ENCODE results near the gene HOTAIR.

Gene HOTAIR

DNA sequence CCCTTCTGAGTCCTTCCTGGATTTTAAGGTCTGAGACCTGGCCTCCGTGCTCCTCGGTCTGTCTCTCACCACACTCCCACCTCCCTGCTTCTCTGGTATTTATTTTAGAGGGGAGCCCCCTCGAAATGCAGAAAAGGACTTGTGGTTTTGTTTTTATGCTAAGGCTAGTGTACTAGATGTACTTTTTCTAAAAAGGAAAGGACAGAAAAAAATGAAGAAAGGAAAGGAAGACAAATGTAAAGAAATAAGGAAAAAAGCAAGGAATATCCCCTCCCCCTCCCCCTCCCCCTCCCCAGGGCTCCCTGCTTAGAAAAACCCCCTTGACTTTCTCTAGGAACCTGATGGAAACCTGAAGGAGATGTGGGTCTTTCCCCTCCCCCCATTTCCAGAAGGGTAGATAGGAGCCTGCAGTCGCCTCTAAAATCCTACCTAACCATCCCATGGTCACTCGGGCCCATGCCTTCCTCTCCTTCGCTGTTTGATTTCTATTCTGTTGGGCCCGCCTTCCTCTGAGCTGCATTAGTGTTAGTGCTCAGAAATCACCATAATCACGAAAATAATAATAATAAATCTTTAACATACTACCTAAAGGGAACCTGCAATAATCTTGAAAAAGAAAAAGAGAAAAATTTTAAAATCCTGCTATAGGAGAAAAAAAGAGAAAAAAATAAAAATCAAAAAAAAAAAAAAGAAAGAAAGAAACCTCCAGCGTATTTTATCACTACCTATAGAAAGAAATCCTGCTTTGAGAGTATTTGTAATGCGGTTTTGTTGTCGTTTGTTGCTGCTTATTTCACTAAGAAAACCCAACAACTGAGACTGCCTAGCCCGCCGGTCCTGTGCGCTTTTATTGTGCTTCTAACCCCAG lies 37.1 kb upstream of the HOTAIR start:
- DNase-seq (ENCODE audit: low spot score), result no peak

DNA sequence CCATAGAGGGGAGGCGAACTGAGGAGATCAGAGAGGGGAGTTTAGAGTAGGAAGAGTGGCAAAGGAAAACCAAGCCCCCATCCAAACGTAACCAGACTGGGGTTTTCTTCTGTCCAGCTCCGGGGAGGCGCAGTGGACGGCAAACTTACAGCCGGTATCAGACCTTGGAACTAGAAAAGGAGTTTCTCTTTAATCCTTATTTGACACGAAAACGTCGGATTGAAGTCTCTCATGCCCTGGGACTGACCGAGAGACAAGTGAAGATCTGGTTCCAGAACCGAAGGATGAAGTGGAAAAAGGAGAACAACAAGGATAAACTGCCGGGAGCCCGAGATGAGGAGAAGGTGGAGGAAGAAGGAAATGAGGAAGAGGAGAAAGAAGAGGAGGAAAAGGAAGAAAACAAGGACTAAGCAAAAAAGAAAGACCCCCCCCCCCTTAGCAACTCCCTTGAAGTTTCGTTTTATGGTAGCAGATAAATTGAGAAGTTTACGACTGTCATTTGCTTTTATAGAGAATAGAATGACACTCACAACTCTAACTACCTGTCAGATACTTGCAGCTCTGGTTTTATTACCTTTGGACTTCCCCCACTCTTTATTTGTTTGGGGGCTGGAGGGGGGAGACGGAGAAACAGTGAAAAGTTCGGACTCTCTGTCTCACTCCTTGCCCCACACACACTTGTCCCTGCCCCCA lies 36.4 kb upstream of the HOTAIR start:
- no peak for DNase-seq (ENCODE audit: low spot score)

DNA sequence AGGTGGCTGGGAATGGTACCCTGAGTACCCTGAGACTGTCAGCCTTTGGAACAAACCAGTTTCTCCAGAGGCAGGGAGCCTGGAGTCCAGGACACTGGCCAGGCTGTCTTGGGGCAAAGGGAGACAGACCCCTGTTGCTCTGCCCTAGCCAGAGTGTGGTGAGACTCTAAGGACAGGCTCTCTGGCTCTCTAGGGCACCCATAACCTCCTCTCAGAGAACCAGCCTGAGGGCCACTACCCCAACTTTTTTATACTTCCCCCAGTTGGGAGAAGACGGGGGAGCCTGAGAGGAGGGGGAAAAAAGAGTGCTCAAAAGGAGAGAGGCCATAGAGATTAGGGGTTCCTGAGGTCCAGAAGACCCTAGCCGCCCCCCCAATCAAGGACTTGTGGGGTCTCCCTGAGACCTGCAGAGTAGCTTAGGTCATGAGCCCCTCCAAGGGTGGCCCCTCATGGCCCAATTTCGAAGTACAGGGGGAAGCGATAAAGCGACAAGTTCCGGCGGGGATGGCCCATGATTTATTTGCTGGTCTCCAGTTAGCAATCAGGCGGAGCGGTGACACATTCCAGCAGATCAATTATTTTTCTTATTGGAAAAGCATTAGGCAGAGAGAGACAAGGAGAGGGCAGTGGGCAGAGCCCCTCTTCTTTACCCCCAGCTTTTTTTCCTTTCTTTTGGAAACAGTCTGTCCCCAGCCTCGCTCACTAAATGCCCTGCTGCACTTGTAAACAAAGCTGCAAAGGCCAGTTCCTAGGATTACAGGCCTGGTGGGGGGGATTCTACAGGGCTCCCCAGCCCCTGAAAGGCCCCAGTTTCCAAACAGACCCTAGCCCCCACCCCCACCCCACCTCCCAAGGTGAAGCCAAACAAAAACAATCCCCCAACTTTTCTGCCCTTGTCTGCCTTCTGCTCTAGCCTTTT lies 35.6 kb upstream of the HOTAIR start:
- no peak for DNase-seq (ENCODE audit: low spot score)

DNA sequence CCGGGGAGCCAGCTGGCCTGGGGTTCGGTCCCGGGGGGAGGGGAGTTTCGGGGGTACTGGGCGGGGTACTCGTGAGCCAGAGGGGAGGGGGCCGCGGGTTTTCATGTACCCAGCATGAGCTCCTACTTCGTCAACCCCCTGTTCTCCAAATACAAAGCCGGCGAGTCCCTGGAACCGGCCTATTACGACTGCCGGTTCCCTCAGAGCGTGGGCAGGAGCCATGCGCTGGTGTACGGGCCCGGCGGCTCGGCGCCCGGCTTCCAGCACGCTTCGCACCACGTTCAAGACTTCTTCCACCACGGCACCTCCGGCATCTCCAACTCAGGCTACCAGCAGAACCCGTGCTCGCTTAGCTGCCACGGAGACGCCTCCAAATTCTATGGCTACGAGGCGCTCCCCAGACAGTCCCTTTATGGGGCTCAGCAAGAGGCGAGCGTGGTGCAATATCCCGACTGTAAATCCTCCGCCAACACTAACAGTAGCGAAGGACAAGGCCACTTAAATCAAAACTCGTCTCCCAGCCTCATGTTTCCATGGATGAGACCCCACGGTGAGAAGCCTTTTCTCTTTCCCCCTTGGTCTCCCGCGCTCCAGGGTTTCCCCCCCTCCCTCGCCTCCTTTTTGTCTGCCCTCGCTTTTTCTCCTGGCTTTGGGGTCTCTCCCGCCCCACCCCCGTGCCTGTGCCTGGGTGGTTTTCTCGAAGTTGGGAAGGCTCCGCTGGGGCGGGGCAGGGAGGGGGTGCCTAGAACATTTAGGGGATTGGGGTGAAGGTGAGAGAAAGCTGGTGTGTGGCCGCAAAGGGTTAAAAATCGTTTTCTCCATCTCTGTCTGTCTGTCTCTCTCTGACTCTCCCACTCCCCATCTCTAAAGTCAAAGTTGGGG lies 34.7 kb upstream of the HOTAIR start:
- DNase-seq (ENCODE audit: low spot score), result no peak

DNA sequence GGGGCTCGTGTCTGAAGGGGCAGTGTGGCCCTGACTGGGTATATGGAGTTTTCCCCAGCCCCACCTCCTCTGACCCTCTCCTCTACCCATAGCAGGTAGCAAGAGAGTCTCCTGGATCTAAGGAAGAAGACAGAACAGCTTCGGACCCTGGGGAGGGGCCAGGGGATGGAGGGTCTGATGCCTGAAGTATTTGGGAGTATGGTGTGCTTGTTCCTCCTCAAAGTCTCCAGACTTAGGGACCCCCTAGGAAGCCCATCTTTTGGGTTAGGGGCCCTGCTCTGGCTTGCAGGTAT lies 33.5 kb upstream of the HOTAIR start:
- DNase-seq (ENCODE audit: low spot score), result no peak

DNA sequence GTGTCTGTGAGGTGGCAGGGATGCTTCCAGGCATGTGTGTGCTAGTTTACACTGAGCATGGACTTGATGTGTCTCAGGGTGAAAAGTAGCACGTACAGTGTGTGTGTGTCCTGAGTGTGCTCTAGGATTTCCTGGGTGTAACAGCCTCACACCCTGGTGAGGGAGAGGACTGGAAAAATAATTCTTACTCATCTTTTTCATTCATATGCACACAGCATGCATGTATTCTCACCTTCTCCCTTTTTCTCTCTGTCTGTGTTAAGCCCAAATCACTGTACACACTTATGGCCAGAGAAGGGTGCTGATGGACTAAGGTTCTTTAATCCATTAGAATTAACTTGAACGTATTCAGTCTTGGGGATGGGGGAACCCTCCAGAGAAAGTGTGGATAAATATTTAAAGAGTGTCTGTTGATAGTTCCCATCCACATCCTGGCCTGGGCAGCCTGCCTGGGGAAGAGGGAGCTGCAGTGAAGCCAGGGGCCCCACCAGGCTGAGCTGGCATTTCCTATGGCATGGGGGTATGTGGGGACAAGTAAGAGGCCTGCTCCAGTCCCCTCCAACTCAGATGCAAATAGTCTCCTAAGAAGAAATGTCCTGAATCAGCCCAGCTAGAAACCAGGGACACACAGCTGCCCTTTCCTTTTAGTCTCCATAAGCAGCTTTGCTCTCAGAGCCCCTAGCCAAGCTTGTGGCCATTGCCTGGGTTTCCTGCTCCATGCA lies 32.9 kb upstream of the HOTAIR start:
- DNase-seq (ENCODE audit: low spot score), result no peak

DNA sequence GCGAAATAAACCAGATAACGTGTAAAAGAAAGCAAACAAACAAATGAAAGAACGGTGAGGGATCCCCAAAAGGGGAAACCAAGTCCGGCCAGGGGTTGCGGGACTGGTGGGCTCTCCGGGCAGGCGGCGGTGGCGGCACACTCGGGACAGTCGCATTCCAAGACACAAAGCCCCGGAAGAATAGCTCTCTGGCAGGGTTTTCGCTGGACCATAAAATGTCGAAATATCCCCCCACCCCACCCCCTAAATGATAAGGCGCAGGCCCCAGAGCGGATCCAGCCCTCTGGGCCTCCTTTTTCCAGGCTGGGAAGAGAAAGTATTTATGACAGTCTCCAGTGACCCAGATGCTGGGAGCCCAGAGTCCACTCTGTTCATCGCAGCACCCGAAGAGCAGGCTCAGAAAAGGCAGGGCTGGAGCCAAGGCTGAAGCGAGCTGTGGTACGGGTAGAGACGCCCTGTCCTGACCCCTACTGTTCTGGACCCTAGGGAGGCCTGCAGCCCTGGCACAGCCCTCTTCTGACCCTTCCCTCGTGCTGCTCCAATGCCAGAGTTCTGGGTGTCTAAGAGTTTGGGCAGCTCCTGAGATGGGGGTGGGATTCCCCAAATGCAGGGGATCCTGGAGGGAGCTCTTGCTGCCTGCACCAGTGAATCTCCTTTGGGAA lies 31.9 kb upstream of the HOTAIR start:
- no peak for DNase-seq (ENCODE audit: low spot score)

DNA sequence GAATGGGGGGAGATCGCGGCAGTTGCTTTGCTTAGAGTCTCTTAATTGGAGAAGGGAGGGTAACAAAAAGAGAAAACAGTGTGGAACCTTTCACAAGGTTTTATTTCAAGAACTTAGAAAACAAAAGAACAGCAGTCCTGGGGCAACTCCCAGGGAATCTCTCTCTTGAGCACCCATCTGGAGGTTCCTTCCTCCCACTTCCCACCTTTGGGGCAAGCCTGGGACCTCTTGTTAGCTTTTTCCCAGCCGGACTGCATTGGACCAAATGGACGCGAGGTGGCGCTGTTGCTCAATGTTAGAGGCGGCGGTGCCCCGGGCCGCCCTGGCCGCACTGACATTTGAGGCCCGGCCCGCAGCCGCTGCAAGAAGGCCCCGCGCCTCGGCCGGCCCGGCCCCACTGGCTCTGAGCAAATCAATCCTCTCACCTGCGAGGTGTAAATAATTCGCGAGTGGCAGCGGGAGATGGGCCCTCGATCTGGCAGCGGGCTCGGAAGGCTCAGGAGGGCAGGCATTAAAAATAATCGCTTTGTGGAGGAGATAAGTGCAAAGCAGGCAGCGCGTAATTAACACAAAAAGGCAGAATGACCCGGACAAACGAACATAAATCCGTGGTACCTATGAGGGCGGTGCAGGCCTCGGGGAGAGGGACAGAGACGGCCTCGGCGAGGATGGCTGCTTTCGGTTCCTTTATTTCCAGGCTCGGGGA lies 31.3 kb upstream of the HOTAIR start:
- peak; percentile 84 for DNase-seq (ENCODE audit: low spot score)

DNA sequence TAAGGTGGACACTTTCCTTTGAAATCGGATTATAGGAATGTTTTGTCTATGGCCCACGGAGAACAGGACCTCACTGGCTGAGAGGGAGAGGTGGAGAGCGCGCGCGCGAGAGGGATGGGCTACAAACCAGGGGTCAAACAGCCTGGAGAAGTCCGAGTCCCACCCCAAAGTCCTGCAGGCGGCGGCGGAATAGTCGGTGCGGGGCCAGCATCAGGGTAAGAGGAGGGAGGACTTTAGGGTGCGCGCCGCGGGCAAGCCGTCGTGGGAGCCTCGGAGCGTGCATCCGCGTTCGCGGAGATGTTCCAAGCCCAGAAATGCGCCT lies 30.7 kb upstream of the HOTAIR start:
- DNase-seq (ENCODE audit: low spot score), result no peak

DNA sequence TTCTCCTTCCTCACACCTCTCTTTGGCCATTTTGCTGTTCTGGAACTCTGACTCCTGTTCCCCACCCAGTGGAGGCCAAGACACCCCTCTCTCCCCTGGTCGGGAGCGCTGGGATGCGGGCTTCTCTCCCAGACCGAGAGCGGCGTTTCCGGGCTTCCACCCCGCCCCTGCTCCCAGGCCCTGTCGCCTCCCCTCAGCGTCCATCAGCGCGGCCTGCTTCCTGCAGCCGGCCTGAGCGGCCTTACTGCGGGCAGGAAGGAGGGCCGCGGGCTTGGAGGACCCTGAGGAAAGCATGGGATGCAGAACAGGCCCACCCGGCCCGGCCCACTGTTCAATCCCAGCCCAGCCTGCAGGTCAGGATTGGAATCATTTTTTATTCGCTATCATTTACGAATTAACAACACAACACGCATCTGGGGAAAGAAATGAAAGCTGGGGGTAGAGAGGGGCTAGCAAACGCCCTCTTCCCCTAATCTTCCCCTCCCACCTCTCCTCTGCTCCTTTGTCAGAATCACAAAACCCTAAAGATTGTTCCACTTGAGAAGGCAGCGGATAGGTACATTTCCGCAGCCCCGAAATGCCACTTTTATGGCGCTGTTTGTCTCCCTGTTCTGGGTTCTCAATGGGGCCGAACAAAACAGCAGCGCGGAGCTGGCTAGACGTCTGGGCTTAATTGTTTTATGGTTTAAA lies 30.2 kb upstream of the HOTAIR start:
- peak; percentile 71 for DNase-seq (ENCODE audit: low spot score)

DNA sequence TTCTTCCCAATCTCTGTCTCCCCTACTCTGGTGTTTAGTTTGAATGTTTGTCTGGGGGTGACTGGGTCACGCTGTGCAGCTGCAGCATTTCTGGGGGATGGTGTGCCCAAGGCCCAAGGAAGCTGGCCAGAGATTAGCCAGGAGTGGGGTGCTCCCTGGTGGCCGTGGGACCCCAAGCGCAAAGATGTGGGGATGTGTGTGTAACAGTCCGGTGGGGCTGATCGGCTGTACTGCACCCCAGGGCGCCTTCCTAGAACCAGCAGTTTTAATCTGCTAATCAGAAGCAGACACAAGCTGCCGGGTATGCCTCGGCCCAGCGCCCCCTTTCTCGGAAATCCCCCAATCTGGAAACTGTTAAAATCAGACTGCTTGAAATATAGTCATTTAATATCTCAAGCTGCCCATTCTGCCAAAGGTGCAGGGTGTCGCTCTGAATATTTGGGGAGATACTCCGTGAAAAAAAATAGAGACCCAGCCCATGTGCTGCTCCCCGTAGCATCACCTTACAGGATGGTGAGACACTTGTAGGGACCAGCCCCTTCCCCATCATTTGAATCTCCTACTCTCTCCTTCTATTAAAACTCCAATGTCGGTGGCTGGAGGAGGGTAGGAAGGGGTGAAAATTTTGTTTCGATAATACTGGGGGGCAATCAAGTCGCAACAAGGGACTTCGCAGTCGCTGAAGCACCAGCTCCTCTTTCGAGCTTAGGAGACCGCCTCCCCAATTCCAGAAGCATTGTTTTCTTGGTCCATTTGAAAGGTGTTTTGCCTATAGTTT lies 29.5 kb upstream of the HOTAIR start:
- no peak for DNase-seq (ENCODE audit: low spot score)

DNA sequence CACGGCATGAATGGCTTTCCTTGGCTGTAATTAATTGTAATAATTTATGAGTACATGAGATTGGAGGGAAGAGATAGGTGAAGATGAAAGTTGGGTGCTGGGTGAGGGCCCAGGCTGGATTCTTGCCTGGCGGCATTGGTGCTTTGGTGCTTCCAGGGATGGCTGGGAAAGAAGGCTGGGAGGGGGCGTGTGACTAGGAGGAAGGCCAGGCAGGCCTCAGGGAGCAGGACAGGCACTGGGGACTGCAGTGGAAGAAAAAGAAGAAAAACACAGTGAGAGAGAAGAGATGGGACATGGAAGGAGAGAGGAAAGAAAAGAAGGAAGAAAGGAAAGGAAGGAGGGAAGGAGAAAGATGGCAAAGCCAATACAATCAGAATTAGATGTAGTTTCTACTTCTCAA lies 28.9 kb upstream of the HOTAIR start:
- no peak for DNase-seq (ENCODE audit: low spot score)

DNA sequence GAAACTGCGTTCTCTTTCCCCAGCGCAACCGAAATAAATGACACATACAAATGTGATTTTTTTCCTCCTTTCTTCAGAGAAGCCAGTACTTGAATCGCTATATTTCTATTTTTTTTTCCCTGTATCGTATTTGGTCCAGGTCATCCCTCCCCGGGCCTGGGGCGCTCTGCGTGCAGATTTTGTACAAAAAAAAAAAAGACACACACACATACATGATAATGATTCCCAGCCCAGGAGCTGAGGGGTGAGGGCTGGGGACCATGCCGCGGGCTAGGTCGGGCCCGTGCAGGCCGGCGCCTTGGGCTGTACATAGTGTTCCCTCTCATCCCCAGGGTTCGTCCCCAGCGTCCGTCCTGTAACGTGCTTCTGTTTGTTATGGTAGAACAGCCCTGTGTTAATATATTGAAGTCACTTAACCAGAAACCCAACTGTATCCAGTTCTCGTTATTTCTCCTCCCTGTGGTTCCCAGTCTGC lies 28.2 kb upstream of the HOTAIR start:
- no peak for DNase-seq (ENCODE audit: low spot score)

DNA sequence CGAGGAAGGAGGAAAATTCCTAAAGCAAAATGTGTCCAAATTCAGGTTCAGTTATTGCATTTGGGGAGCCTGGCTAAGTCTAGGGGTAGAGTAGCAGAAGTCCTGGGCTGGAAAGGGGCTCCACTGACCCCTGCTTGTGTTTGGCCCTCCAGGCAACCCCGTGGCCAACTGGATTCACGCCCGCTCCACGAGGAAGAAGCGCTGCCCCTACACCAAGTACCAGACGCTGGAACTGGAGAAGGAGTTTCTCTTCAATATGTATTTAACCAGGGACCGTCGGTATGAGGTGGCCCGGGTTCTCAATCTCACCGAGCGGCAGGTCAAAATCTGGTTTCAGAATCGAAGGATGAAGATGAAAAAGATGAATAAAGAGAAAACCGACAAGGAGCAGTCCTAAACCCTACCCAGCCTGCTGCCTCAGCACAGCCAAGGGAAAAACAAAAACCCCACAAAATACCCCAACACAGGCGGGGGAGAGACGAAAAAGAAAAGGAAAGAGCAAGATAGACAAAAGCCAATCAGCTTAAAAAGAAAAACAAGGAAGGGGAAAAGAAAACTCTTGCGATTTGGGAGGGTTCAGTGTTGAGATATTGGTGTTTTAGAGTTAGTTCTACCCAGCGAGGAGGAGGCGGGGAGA lies 27.6 kb upstream of the HOTAIR start:
- DNase-seq (ENCODE audit: low spot score), result no peak

DNA sequence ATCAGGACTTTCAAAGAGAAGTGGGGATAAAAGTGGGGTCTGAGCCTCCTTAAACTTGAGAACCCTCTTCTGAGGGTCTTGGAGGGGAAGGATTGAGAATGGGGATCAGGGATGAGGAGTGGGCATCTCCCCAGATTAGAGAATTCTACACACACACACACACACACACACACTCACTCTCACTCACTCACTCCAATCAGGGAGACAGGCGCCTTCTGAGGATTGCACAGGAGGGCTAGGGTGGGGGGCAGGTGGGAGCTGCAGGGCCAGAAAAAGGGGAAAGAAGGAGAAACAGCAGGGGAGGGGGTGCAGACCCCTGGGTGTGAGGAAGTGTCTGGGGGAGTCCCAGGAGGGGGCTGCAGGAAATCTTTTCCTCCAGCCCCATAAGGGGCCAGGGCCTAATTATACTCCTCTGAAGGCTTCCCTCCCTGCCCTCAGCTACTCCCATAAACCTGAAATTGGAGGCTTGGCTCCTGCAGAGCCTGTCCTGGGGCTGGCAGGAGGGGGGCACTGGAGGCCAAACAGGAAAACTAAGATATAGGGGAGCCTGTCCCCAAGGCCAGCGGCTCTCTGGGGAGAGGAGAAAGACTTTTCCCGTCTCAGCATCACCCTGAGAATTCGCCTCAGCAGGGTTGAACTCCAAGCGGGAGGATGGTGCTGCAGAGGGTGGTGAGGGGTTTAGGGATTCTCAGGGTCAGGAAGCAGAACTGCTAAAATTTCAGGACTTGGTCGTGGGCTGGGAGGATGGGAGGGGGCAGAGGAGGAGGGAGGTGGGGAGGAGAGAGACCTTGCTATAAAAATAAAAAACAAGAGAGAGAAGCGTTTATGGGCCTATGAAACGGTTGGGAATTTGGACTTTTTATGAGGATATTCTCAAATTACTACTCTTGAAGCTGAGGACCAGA lies 26.8 kb upstream of the HOTAIR start:
- DNase-seq (ENCODE audit: low spot score), result no peak

DNA sequence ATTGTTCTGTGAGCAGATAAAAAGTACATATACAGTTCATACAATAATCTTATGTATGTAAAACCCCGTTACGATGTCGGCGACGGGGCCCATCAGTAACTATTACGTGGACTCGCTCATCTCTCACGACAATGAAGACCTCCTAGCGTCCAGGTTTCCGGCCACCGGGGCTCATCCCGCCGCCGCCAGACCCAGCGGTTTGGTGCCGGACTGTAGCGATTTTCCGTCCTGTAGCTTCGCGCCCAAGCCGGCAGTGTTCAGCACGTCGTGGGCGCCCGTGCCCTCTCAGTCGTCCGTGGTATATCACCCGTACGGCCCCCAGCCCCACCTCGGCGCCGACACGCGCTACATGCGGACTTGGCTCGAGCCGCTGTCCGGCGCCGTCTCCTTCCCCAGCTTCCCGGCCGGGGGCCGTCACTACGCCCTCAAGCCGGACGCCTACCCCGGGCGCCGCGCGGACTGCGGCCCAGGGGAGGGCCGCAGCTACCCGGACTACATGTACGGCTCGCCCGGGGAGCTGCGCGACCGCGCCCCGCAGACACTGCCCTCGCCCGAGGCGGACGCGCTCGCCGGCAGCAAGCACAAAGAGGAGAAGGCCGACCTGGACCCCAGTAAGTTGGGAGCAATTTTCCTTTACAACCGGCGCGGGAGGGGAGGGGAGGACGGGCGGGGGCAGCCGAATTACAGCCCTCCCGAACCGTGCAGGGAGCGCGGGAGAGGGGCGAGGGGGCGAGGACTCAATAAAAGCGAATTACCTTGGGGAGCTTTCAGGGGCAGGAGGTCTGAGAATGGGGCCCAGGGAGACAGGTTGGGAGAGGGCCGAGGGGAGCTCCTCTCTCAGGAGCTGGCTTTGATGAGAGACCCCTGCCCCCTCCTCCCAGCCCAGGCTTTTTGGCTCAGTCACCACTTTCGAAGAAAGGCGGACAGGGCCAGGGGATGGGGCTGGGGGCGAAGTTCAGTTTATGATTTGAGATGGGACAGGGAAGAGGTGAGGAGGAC lies 25.7 kb upstream of the HOTAIR start, which contains the start of gene HOXC9:
Gene HOXC9 (plus strand): TSS at position 46 of the 999 bp plus-strand sequence. CDS start 28 bp downstream, at position 74.
- DNase-seq (ENCODE audit: low spot score), result no peak

Data from GM03348 (cell line).